AG09319 (cell line): ENCODE data around the gene PARD6A.

ENCODE experiments used
- DNase-seq: peaks from one replicate; pipeline ENCODE4 v3.0.0-alpha.2; 2010; ENCODE audit warnings: low read depth; ENCODE audit errors: extremely low read depth
- TF ChIP-seq, protein P1 (sequence below): IDR thresholded peaks from 2 replicates; pipeline ENCODE4 v1.5.1; 2011; ENCODE audit warnings: low read depth, mild to moderate bottlenecking, inconsistent platforms, low read length, moderate library complexity

PARD6A gene

DNA sequence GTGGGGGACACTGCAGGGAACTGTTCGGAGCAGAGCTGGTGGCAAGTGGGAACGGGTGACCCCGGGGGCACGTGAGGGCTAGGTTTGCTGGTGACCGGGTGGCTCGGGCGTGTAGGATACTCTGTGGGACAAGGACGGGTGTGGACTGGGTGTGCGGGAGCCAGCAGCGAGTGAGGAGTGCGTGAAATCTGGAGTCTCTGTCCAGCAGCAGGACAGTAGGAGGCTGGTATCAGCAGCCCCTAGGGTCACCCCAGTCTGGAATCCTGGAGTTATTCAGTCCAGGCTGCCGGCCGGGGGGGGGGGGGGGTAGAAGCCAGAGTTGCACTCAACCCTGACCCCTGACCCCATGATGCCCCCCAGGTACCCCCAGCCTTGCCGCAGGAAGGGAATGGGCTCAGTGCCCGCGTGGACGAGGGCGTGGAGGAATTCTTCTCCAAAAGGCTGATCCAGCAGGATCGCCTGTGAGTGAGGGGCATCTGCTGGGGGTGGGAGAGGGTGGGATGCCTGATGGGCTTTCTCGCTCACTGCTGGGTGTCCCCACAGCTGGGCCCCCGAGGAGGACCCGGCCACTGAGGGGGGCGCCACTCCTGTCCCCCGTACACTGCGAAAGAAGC lies 6.9 kb upstream of the PARD6A start:
- DNase-seq, result no peak
- TF ChIP-seq, protein P1, sequence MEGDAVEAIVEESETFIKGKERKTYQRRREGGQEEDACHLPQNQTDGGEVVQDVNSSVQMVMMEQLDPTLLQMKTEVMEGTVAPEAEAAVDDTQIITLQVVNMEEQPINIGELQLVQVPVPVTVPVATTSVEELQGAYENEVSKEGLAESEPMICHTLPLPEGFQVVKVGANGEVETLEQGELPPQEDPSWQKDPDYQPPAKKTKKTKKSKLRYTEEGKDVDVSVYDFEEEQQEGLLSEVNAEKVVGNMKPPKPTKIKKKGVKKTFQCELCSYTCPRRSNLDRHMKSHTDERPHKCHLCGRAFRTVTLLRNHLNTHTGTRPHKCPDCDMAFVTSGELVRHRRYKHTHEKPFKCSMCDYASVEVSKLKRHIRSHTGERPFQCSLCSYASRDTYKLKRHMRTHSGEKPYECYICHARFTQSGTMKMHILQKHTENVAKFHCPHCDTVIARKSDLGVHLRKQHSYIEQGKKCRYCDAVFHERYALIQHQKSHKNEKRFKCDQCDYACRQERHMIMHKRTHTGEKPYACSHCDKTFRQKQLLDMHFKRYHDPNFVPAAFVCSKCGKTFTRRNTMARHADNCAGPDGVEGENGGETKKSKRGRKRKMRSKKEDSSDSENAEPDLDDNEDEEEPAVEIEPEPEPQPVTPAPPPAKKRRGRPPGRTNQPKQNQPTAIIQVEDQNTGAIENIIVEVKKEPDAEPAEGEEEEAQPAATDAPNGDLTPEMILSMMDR, result no peak

DNA sequence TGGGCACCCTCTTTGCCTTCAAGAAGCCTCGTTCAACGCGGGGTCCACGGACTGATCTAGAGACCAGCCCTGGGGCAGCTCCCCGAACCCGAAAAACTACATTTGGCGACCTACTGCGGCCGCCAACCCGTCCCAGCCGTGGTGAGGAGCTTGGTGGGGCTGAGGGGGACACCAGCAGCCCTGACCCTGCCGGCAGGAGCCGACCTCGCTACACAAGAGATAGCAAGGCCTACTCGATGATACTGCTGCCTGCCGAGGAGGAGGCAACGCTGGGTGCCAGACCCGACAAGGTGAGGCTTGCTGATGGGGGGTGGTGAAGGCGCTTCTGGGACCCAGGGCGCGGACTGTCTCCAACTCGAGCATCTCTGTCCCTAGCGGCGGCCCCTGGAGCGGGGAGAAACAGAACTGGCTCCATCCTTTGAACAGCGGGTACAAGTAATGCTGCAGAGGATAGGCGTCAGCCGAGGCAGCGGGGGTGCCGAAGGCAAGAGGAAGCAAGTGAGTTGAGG lies 6.3 kb upstream of the PARD6A start:
- TF ChIP-seq, protein P1, result no peak
- DNase-seq, result no peak

DNA sequence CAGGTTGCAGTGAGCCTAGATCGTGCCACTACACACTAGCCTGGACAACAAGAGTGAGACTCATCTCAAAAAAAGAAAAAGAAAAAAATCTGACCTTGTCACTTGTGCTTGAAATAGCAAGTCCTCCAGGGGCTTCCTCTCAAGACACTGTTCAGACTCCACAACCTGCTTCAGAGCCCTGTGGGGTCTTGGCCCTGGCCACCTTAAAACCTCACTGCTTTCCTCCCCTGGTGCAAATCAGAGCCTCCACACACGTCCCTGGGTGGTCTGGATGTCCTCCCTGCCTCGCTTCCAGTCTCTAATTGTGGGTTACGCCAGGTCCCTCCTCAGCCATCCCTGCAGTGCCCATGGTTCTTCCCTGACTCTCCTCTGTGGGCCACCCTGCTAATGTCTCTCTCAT lies 5.4 kb upstream of the PARD6A start:
- no peak for DNase-seq
- TF ChIP-seq, protein P1, result no peak

DNA sequence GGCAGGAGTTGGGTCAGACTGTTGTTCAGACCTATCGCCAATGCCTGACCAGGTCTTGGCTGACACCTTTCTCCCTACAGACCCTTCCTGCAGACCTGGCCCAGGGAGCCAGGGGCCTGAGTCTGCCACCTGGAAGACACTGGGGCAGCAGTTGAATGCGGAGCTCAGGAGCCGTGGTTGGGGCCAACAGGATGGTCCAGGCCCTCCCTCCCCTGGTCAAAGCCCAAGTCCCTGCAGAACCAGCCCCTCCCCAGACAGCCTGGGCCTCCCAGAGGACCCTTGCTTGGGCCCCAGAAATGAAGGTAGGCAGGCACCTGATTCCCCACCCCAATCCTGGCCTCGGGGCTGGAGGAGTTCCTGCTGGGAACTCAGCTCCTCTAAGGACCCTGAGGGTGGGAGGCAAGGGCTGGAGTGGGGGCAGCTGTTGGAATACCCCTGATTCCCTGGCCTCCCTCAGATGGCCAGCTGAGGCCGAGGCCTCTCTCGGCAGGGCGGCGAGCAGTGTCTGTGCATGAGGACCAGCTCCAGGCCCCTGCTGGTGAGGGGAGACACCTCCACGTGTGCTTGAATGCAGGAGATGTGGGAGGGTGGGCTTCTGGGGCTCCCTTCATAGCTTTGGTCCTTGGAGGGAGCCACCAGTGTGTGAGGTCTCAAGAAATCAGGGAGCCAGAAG lies 4.3 kb upstream of the PARD6A start:
- TF ChIP-seq, protein P1, result no peak

DNA sequence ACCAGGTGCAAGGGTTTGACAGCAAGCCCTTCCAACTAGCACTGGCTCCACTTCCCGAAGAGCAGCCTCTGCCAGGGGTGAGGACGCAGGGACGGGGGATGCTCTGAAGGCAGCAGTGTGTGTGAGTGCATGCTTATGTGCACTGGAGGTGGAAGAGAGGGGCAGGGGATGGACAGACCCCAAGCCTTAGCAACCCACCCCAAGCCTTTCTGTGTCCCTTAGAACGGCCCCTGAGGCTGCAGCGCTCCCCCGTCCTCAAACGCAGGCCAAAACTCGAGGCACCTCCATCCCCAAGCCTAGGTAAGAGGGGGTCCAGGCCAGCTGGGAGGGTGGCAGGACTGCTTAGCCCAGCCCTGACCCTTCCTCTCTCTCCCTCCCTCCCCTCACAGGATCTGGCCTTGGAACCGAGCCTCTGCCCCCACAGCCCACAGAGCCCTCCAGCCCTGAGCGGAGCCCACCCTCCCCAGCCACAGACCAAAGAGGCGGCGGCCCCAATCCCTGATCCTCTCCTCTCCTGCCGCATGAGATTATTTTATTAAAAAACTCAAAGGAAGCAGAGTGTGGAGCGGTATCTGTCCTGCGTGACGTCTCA lies 3.6 kb upstream of the PARD6A start:
- no peak for DNase-seq
- TF ChIP-seq, protein P1, result no peak

More for the DNA sequence above, 4.3 kb upstream of the PARD6A start:
- DNase-seq, result no peak

DNA sequence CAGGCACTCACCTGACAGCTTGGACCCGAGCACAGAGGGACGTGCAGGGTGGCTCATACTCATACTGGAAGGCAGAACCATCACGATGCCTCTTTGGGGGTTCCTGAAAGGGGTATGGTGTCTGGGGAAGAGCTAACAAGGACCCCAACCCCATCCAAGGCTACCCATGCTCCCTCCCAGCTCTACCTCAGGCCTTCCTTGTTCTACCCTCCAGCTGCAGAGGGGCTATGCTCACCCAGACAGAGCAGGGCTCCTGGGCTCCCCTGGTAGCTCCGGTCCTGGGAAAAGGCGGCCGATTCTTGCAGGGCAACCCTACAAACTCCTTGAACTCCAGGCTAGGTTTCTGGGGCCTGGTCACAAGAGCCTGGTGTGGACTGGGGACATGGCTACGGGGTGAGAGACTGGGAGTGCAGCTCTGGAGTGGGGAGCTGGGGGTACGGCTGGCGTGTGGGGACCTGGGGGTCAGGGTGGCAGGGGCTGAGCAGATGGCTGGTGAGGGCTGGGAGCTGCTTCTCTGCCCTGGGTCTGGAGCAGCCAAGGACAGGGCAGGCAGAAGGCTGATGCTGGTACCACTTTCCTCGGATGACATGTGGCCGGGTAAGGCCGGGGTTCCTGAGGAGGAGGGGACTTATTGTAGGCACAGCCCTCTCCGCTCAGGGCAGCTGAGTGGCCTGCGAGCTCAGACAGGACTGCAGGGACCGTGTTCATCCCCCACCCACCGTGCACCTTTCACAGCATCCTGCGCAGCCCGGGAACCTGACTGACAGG lies 2.8 kb upstream of the PARD6A start:
- TF ChIP-seq, protein P1, result no peak
- no peak for DNase-seq
